H9 (cell line): ENCODE measurements around the gene ZBTB44. TPM values are rescaled to one million over a fixed set of nuclear protein-coding genes. Genes with fewer than 3 reads are reported as not detected.

Experiments used
- DNase-seq: peaks from one replicate; pipeline ENCODE4 v3.0.0-alpha.2; 2017
- H2AFZ ChIP-seq: one replicate; pipeline ENCODE4 v1.6.1; 2013; ENCODE audit warnings: mild to moderate bottlenecking, low read length, control low read depth, moderate library complexity
- H2AK5ac ChIP-seq: 2 replicates; pipeline ENCODE4 v1.6.1; 2013; ENCODE audit warnings: low read length, control low read depth, mixed read lengths; ENCODE audit not compliant: insufficient read length
- H2BK120ac ChIP-seq: one replicate; pipeline ENCODE4 v1.6.1; 2013; ENCODE audit warnings: low read depth, mild to moderate bottlenecking, low read length, control low read depth, inconsistent platforms; ENCODE audit not compliant: poor library complexity, severe bottlenecking
- H2BK12ac ChIP-seq: 2 replicates; pipeline ENCODE4 v1.6.1; 2013; ENCODE audit warnings: low read length, control low read depth, mixed read lengths, low read depth; ENCODE audit not compliant: insufficient read length
- H2BK15ac ChIP-seq: 2 replicates; pipeline ENCODE4 v1.6.1; 2013; ENCODE audit warnings: low read depth, low read length, control low read depth
- H2BK20ac ChIP-seq: one replicate; pipeline ENCODE4 v1.6.1; 2013; ENCODE audit warnings: low read depth, mild to moderate bottlenecking, low read length, control low read depth, inconsistent platforms; ENCODE audit not compliant: poor library complexity, severe bottlenecking
- H2BK5ac ChIP-seq: 2 replicates; pipeline ENCODE4 v1.6.1; 2013; ENCODE audit warnings: low read length, control low read depth, mixed read lengths; ENCODE audit not compliant: insufficient read length
- H3K14ac ChIP-seq: 2 replicates; pipeline ENCODE4 v1.6.1; 2013; ENCODE audit warnings: low read length, control low read depth; ENCODE audit not compliant: insufficient read depth
- H3K18ac ChIP-seq: 2 replicates; pipeline ENCODE4 v1.6.1; 2013; ENCODE audit warnings: low read depth, mild to moderate bottlenecking, mixed read lengths, low read length, control low read depth; ENCODE audit not compliant: insufficient read length
- H3K23ac ChIP-seq: 2 replicates; pipeline ENCODE4 v1.6.1; 2013; ENCODE audit warnings: low read length, control low read depth, mixed read lengths, low read depth; ENCODE audit not compliant: insufficient read length
- H3K23me2 ChIP-seq: 2 replicates; pipeline ENCODE4 v1.6.1; 2013; ENCODE audit warnings: low read depth, mild to moderate bottlenecking, mixed read lengths, low read length, control low read depth; ENCODE audit not compliant: insufficient read length, poor library complexity, severe bottlenecking
- H3K27ac ChIP-seq: 2 replicates; pipeline ENCODE4 v1.5.1; 2013; ENCODE audit warnings: low read length, control low read depth, mixed read lengths, low read depth; ENCODE audit not compliant: insufficient read length
- H3K27me3 ChIP-seq: 2 replicates; pipeline ENCODE4 v1.6.1; 2013; ENCODE audit warnings: low read length, control low read depth, inconsistent platforms; ENCODE audit not compliant: insufficient read depth
- H3K4ac ChIP-seq: 2 replicates; pipeline ENCODE4 v1.6.1; 2013; ENCODE audit warnings: low read depth, mild to moderate bottlenecking, control low read depth, inconsistent platforms, low read length, moderate library complexity
- H3K4me1 ChIP-seq: 2 replicates; pipeline ENCODE4 v1.6.1; 2013; ENCODE audit warnings: low read length, control low read depth, inconsistent platforms; ENCODE audit not compliant: insufficient read depth
- H3K4me2 ChIP-seq: 2 replicates; pipeline ENCODE4 v1.6.1; 2013; ENCODE audit warnings: low read length, control low read depth, mixed read lengths; ENCODE audit not compliant: insufficient read length, insufficient read depth
- H3K56ac ChIP-seq: 2 replicates; pipeline ENCODE4 v1.6.1; 2013; ENCODE audit warnings: low read depth, mild to moderate bottlenecking, mixed read lengths, low read length, control low read depth; ENCODE audit not compliant: insufficient read length
- H3K79me1 ChIP-seq: 2 replicates; pipeline ENCODE4 v1.6.1; 2013; ENCODE audit warnings: low read depth, mild to moderate bottlenecking, moderate library complexity, low read length, control low read depth, inconsistent platforms; ENCODE audit not compliant: insufficient read depth, poor library complexity, severe bottlenecking
- H3K79me2 ChIP-seq: 2 replicates; pipeline ENCODE4 v1.6.1; 2013; ENCODE audit warnings: low read length, control low read depth, inconsistent platforms; ENCODE audit not compliant: insufficient read depth
- H3K9ac ChIP-seq: 2 replicates; pipeline ENCODE4 v1.6.1; 2013; ENCODE audit warnings: low read length, control low read depth, mixed read lengths; ENCODE audit not compliant: insufficient read length; ENCODE audit errors: extremely low read depth
- H3K9me3 ChIP-seq: one replicate; pipeline ENCODE4 v1.6.1; 2013; ENCODE audit warnings: low read depth, low read length, inconsistent platforms; ENCODE audit not compliant: control insufficient read depth
- H3T11ph ChIP-seq: one replicate; pipeline ENCODE4 v1.6.1; 2013; ENCODE audit warnings: mild to moderate bottlenecking, low read length, control low read depth, inconsistent platforms
- H4K20me1 ChIP-seq: one replicate; pipeline ENCODE4 v1.6.1; 2013; ENCODE audit not compliant: control insufficient read depth, insufficient read length, insufficient read depth
- H4K5ac ChIP-seq: 2 replicates; pipeline ENCODE4 v1.6.1; 2013; ENCODE audit warnings: low read depth, mild to moderate bottlenecking, mixed read lengths, low read length, control low read depth; ENCODE audit not compliant: insufficient read length
- H4K8ac ChIP-seq: replicated peaks from 2 replicates; pipeline ENCODE4 v1.6.1; 2013; ENCODE audit warnings: low read length, control low read depth, mixed read lengths, low read depth; ENCODE audit not compliant: insufficient read length
- H4K91ac ChIP-seq: 2 replicates; pipeline ENCODE4 v1.6.1; 2013; ENCODE audit warnings: low read depth, mild to moderate bottlenecking, moderate library complexity, mixed read lengths, low read length, control low read depth; ENCODE audit not compliant: insufficient read length
- H3K27ac Mint-ChIP-seq, 3 experiments: 2 replicates in 2 of 3; 3 replicates in 1 of 3; pipeline ENCODE4 v1.8.0; 2020 to 2021; ENCODE audit warnings: mixed read lengths in 3 of 3, mild to moderate bottlenecking in 1 of 3, moderate library complexity in 1 of 3
- H3K27me3 Mint-ChIP-seq: 2 replicates; pipeline ENCODE4 v1.8.0; 2021; ENCODE audit warnings: low read depth, mild to moderate bottlenecking, moderate library complexity, mixed read lengths
- H3K36me3 Mint-ChIP-seq, 3 experiments: 2 replicates in 2 of 3; 3 replicates in 1 of 3; pipeline ENCODE4 v1.8.0; 2020 to 2021; ENCODE audit warnings: low read depth in 3 of 3, mixed read lengths in 3 of 3; ENCODE audit not compliant: insufficient read depth in 1 of 3
- H3K4me1 Mint-ChIP-seq, 2 experiments: 2 replicates each; pipeline ENCODE4 v1.8.0; 2020; ENCODE audit warnings: mixed read lengths in 2 of 2
- H3K4me3 Mint-ChIP-seq, 2 experiments: 2 replicates in 1 of 2; 3 replicates in 1 of 2; pipeline ENCODE4 v1.8.0; 2020 to 2021; ENCODE audit warnings: mild to moderate bottlenecking in 2 of 2, mixed read lengths in 2 of 2, moderate library complexity in 1 of 2
- H3K9me3 Mint-ChIP-seq, 2 experiments: 2 replicates in 1 of 2; 3 replicates in 1 of 2; pipeline ENCODE4 v1.8.0; 2020; ENCODE audit warnings: mild to moderate bottlenecking in 2 of 2, mixed read lengths in 2 of 2, moderate library complexity in 1 of 2
- WGBS: extraction: QIAGEN DNeasy Blood & Tissue Kit; methylation state at CpG from one replicate; pipeline ENCODE4 v1.1.7; 2013; ENCODE audit warnings: missing lambda C conversion rate, low lambda C conversion rate, mixed read lengths; ENCODE audit not compliant: insufficient read length; ENCODE audit errors: extremely low coverage; 5-methylcytosine and 5-hydroxymethylcytosine counted together
- total RNA-seq: library from RNA; stranded (reverse); gene quantifications from 2 replicates; pipeline ENCODE4 v1.2.1, GENCODE V29; 2021
- TF ChIP-seq, protein P1 (sequence below): fragments of 200-600 bp; sonication (generic); conservative IDR thresholded peaks from 3 replicates; pipeline ENCODE4 v1.8.0; 2021; ENCODE audit warnings: antibody characterized with exemption, mild to moderate bottlenecking

ZBTB44 gene
- total RNA-seq, 1 experiment from 2014 or later: 67.7 TPM

GRCh38 chr11:130327716-130328115 is 13.0 kb upstream of the ZBTB44 start:
- H4K5ac ChIP-seq: no peak overlapping the region
- no peaks in the 10 kb centered on the region for H3K79me2 ChIP-seq
- H2BK120ac ChIP-seq: no peak overlapping the region
- no peaks in the 10 kb centered on the region for H4K20me1 ChIP-seq
- WGBS: no CpG with 5 or more reads among the region's 6 CpGs
- no peak overlapping the region for H3K23ac ChIP-seq
- no peak overlapping the region for H3K56ac ChIP-seq
- no peak overlapping the region for H4K91ac ChIP-seq
- no peak overlapping the region for H3K4me3 Mint-ChIP-seq
- DNase-seq: no peak
- H2BK15ac ChIP-seq: no peak overlapping the region
- H3T11ph ChIP-seq: no peak overlapping the region
- no peak overlapping the region for H3K4me2 ChIP-seq
- peaks cover 3 to 10% (median 5%) of the 10 kb centered on the region in 3 experiments; a peak in 5 of 7 replicates for H3K36me3 Mint-ChIP-seq
- no peak overlapping the region for H3K27ac ChIP-seq
- H2BK12ac ChIP-seq: no peak overlapping the region
- H3K23me2 ChIP-seq: no peaks in the 10 kb centered on the region
- no peak overlapping the region for H2BK20ac ChIP-seq
- H3K18ac ChIP-seq: no peak overlapping the region
- H3K27ac Mint-ChIP-seq: no peak overlapping the region
- no peaks in the 10 kb centered on the region for H3K79me1 ChIP-seq
- peaks cover 0 to 5% of the 10 kb centered on the region in 2 experiments; a peak in 2 of 5 replicates for H3K9me3 Mint-ChIP-seq
- no peak overlapping the region for H3K9ac ChIP-seq
- no peak overlapping the region for H2AK5ac ChIP-seq
- H4K8ac ChIP-seq: no peak overlapping the region
- no peak overlapping the region for H3K4ac ChIP-seq
- H3K4me1 ChIP-seq: no peaks in the 10 kb centered on the region; the same call in 1 of the 2 replicates
- TF ChIP-seq, protein P1, sequence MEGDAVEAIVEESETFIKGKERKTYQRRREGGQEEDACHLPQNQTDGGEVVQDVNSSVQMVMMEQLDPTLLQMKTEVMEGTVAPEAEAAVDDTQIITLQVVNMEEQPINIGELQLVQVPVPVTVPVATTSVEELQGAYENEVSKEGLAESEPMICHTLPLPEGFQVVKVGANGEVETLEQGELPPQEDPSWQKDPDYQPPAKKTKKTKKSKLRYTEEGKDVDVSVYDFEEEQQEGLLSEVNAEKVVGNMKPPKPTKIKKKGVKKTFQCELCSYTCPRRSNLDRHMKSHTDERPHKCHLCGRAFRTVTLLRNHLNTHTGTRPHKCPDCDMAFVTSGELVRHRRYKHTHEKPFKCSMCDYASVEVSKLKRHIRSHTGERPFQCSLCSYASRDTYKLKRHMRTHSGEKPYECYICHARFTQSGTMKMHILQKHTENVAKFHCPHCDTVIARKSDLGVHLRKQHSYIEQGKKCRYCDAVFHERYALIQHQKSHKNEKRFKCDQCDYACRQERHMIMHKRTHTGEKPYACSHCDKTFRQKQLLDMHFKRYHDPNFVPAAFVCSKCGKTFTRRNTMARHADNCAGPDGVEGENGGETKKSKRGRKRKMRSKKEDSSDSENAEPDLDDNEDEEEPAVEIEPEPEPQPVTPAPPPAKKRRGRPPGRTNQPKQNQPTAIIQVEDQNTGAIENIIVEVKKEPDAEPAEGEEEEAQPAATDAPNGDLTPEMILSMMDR: no peak
- H3K27me3 Mint-ChIP-seq: no peaks in the 10 kb centered on the region
- no peaks in the 10 kb centered on the region for H3K9me3 ChIP-seq
- no peak overlapping the region for H3K14ac ChIP-seq
- no peak overlapping the region for H2BK5ac ChIP-seq
- H3K27me3 ChIP-seq: no peaks in the 10 kb centered on the region
- no peak overlapping the region for H2AFZ ChIP-seq
- H3K4me1 Mint-ChIP-seq: peaks cover 8 to 16% of the 10 kb centered on the region in 2 experiments
